GM21390 (cell line): ENCODE measurements around the gene DAGLA.

ENCODE experiments used
- ATAC-seq: cut with Tn5 transposase; IDR thresholded peaks from one replicate; pipeline ENCODE4 v1.9.1; 2021; ENCODE audit not compliant: unreplicated experiment

Gene DAGLA

DNA sequence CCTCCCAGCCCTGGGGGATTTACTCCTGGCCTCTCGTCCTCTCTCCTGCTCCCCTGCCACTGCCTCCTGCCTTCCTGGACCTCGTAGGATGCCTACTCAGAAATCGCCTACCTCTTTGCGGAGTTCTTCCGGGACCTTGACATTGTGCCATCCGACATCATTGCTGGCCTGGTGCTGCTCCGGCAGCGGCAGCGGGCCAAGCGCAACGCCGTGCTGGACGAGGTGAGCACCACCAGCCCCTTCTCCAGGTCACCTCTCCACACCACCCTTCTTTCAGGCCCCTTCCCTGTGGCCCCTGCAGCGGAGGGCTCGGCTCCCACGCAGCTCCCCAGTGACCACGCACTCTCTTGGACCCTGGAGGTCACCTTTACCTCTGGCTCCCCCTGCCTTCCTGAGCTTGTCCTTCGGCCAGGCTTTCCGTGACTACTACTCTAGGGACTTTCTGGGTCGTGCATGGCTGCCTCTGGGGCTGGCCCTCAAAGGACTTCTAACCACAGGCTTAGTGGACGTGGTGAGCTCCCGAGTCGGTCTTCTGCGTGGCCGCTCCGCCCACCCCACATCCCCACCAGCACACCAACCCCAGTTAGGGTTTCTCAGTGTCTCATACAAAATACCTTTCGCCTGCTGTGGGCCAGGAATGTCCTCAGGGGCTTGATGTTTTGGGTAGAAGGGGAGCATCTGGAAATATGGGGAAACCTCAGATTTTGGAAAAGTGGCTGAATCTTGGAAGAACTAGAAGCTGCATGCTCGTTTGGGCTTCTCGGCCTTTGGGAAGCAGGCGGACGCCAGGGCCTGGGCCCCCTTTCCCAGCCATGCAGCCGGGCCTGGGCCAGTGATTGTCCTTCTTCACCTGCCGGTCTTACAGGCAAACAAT, 48.1 kb downstream of the DAGLA start:
- no peak for ATAC-seq

DNA sequence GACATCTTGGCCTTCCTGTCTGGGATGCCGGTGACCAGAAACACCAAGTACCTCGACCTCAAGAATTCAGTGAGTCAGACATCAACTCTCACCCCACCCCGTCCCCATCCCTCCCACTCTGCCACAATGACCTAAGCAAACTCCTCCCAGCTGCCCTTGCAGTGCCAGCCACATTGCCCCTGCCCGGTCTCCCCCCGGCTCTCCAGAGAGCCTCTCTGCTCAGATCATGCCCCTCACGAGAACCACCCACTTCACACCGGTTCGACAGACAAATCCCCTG, 48.7 kb downstream of the DAGLA start:
- no peak for ATAC-seq

DNA sequence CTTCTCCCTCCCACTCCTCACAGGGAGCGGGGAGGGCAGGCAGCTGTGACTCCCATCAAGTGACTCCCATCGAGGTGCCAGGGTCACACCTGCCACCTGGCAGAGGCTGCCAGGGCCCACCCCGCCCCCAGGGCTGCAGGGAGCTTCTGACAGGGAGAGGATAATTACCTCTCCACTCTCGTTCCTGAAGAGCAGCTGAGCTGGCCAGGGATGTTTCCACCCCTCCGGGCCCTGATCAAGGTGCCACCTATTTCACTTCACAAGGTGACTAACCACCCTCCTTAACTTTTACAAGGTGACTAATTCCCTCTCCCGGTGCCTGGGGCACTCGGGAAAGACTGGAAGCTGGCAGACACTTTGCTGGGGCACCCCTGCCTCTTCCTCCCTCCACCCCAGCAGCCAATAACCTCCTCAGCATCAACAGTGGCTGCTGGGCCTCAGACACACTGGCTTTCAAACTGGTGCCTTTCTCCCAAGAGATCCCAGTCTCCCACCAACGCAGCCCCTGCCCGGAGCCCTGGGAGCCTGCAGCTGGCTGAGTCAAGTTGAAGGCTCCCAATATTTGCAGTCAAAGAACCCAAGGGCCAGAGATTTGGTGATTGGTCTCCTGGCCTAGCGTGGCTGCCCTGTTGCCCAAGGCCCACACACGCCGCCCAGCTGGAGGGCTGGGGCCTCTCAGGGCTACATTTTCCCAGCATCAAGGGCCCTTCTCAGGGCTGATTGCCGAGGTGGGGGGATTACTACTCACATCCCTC, 50.2 kb downstream of the DAGLA start:
- no peak for ATAC-seq

DNA sequence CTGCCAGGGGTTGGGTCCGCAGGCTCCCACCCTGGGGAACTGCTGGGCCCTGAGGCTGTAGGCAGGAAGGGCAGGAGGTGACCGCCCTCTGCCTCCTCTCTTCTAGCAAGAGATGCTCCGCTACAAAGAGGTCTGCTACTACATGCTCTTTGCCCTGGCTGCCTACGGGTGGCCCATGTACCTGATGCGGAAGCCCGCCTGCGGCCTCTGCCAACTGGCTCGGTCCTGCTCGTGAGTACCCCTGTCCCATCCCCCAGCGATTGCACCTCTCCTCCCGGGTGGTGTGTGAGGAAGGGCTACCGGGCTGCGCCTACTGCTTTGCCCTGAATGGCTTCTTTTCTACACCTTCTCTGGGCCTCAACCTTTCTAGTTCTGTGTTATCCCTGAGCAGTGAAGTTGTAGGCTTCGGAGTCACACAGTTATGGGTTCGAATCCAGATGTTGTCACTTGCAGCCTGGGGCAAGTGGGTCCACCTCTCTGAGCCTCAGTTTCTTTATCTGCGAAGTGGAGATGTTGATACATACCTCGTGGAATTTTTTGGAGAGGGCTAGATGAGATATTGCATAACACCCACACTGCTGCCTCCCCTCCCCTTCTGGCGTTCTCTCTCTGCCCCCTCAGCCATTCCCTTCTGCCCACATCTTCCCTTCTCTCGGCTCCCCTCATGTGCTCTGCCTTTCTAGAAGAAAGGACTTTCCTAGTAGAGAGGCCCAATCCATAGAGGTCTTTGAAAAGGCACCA, 51.2 kb downstream of the DAGLA start:
- ATAC-seq: no peak

DNA sequence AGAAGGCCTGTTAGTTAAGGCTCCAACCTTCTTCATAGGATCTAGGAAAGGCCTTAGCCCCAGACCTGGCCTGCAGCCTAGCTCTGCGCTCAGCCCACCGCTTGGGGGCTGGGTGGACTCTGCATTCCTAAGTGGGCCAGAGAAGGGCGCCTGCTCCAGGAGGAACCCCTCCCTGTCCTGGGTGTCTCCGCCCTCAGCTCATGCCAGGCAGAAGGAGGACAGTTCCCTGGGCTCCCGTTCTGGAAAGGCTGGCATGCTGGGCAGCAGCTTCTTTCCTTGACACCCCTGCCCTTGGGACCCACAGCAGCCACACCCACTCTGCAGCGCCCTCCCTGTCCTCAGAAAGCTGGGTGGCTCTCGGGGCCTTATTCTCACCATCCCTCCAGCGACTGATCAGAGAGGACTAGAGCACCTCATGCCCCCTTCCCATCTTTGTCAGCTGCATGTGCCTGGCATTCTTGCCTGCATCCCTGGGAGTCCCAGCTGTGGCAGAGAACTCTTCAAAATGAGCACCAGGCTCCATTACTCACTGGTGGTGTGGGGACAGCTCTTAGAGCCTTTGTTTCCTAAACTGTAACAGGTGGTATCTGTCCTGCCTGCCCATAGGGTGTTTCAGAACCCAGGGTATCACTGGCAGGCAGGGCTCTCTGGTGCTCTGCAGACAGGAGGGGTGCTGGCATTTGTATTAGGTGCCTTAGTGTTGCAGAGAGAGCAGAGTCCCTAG, 51.9 kb downstream of the DAGLA start:
- ATAC-seq: no peak

DNA sequence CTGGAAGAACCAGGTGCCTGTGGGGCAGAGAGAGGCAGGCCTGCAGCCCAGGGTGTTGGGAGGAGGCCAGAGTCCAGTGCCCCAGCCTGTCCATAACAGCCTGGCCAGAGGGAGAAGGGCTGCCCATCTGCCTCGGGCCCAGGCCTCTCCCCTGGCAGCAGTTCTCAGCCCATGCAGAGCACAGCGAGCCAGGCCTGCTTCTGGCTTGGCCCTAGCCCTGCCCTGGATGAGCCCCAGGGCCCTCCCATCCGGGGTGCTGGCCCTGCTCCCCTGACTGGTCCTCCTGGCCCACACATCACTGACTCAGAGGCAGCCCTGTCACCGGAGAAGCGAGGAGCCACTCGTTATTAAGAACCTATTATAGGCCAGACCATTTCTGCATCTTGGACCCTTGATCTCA, 52.5 kb downstream of the DAGLA start:
- ATAC-seq: no peak

DNA sequence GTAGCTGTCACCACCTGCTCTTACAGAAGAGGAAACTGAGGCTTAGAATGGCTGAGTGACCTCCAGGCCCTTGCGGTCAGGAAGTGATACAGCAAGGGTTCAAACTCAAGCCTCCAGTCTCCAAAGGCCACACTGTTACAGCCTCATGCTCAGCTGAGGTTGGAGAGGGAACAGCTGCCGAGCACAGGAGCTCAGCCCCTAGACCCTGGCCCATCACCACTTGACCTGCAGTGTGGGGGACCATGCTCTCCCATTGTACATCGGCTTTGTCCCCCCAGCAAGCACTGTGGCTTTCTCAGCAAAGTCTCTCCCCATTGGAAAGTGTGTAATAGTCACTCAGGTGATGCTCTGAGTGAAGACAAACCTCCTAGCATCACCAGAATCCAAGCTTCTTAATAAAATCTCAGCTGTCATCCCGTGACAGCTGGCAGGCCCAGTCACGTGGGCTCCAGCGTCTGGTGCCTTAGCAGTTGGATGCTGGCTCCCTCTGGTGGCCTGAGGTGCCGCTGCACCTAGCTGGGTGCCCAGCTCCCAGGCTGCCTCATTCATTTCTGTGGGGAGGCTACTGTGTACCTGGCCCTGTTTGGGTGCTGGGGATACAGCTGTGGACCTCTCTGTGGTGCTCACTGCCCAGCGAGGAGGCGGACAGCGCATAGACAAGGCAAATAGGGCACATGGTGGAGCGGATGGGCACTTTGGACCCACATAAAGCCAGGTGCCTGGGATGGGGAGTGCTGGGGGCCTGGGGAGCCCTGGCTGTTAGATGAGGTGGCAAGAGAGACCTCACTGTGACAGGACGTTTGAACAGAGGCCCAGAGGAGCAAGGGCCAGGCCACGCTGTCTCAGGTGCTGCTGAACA, 53.2 kb downstream of the DAGLA start:
- ATAC-seq: peak; percentile 78

DNA sequence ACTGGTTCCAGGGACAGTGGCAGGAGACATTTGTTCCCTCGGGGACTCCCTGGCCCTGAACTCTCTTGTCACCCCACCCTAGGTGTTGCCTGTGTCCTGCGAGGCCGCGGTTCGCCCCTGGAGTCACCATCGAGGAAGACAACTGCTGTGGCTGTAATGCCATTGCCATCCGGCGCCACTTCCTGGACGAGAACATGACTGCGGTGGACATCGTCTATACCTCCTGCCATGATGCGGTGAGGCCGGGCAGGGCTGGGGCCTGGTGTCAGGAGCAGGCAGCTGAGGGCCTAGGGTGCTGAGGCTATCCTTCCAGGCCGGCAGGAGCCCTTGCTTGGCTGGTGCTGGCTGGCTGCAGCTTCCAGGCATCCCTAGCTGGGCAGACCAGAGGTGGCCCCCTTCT, 54.6 kb downstream of the DAGLA start:
- ATAC-seq: no peak

DNA sequence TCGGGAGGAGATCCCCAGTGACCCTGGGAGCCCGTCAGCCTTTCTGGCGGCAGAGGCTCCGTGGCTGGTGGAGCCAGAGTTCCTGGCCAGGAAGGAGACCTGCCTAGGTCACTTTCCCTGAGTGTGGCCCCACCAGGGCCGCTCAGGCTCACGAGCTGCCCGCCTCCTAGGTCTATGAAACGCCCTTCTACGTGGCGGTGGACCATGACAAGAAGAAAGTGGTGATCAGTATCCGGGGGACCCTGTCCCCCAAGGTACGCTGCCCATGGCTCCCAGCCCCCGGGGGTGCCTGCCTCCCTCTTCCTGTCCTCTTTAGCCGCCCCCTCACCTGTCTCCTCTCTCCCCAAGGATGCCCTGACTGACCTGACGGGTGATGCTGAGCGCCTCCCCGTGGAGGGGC, 55.2 kb downstream of the DAGLA start:
- no peak for ATAC-seq

DNA sequence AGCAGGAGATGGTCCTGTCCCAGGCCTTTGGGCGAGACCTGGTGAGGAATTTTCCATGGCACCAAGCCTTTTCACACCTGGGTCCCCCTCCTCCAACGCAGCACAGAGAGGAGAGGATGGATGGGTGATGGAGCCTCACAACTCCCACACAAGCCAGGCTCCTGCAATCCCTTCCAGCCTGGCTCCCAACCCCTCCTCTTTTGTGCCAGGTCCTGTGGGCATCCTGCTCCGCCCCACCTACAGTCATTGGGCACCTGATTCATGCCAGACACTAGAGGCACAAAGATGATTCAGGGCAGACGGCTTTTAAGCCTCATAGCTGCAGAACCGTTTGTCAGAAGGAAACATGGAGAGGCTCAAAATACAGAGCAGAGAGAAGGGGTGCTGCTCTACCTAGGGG, 56.1 kb downstream of the DAGLA start:
- no peak for ATAC-seq

DNA sequence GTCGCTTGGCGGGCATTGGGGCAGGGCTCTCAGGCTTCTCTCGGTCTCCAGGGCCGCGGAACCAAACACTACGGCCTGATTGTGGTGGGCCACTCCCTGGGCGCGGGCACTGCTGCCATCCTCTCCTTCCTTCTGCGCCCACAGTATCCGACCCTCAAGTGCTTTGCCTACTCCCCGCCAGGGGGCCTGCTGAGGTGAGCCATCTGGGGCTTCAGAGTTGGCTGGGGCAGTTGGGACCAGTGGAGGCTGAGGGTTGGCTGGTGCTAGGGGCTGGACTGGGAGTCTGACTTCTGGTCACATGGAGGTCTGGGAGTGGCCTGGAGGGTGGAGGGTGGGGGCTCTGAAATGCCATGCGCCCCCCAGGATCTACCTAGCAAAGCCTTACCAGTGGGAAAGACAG, 56.9 kb downstream of the DAGLA start:
- ATAC-seq: no peak

DNA sequence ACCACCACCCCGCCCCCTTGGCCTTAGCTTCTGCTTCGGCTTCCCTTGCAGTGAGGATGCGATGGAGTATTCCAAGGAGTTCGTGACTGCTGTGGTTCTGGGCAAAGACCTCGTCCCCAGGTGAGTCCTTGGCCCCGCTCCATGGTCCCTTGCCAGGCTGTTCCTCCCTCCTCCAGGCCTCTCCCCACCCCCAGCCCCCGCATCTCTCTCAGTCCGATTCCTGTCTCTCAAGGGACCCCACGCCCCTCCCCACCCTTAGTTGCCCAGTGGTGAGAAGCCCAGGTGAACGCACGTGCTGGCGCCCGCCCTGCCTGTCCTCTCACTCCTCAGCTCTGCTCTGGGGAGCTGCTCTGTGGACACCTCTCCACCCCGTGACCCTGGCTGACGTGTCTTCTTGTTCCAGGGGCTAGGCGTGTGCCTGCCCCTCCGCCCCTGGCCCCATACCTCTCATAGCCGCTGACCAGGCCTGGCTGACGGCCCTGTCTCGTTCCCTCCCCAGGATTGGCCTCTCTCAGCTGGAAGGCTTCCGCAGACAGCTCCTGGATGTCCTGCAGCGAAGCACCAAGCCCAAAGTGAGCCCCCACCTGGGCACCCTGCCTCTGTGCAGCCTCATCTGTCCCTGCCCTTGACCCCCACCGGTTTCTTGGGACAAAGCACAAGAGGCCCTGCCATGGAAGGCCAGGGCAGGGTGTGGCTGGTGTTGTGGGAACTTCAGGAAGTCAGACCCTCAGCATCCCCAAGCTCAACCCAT, 57.6 kb downstream of the DAGLA start:
- ATAC-seq: no peak

DNA sequence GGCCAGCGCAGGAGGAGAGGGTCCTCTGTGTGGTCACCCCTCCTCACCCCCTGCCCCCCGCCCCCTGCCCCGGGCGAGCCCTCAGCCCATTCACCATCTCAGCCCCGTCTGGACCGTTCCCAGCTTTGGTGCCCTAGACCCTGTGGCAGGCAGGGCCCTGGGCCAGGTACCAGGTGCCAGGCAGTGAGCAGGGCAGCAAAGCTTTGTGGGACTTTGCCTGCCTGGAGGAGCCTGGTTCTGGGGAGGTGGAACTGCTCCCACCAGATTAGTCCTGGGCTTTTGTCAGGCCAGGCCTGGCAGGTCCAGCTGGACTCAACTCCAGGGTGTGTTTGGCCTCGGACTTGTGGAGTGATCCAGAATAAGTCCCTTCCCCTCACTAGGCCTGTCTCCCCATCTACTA, 58.6 kb downstream of the DAGLA start:
- ATAC-seq: no peak

DNA sequence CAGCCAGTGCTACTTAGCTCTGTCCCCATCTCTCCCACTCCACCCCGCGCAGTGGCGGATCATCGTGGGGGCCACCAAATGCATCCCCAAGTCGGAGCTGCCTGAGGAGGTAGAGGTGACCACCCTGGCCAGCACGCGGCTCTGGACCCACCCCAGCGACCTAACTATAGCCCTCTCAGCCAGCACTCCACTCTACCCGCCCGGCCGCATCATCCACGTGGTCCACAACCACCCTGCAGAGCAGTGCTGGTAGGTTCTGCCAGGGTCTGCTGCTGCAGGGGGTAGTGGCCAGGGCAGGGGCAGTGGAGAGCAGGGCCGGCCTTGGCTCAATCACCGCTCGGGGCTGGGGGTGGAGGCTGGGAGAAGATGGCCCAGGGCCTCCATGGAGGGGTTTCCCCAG, 59.2 kb downstream of the DAGLA start:
- ATAC-seq: no peak

DNA sequence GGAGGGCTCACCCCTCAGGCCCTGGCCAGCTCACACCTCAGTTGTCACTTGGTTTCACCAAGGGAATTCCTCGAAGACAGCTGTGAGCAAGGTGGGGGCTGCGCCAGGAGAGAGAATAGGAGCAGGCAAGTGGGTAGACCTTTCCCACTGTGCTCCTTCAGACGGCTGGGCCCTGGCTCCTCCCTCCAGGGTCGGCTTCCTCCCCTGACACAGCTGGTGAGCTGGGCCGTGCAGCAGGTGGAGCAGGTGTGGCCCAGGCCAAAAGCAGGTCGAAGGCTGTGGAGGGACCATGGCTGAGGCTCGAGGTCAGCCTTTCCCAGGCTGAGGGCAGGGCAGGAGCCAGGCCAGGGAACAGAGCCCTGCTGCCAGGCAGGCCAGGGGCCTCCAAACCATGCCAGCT, 59.8 kb downstream of the DAGLA start:
- no peak for ATAC-seq

DNA sequence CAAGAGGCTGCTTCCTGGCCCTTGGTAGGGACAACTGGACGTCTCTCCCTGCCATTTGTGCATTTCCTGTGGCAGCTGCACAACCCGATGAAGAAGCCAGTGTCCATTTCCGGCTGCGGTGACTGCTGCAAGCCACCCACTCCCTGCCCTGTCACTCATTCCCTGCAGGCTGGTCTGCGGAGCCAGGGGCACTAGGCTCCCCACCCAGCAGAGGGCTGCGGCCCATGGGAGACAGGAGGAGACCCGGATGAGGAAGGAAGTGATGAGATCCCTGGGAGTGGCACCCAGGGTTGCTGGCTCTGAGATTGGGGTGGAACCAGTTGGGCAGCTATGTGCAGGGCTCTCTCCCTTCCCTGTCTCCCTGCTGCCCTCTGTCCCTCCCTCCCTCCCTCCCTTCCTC, 62.2 kb downstream of the DAGLA start:
- ATAC-seq: no peak

DNA sequence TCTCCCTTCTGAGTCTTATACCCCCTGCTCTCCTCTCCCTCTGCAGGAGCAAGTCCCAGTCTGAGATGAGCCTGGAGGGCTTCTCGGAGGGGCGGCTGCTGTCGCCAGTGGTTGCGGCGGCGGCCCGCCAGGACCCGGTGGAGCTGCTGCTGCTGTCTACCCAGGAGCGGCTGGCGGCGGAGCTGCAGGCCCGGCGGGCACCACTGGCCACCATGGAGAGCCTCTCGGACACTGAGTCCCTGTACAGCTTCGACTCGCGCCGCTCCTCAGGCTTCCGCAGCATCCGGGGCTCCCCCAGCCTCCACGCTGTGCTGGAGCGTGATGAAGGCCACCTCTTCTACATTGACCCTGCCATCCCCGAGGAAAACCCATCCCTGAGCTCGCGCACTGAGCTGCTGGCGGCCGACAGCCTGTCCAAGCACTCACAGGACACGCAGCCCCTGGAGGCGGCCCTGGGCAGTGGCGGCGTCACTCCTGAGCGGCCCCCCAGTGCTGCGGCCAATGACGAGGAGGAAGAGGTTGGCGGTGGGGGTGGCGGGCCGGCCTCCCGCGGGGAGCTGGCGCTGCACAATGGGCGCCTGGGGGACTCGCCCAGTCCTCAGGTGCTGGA, 63.4 kb downstream of the DAGLA start:
- no peak for ATAC-seq

DNA sequence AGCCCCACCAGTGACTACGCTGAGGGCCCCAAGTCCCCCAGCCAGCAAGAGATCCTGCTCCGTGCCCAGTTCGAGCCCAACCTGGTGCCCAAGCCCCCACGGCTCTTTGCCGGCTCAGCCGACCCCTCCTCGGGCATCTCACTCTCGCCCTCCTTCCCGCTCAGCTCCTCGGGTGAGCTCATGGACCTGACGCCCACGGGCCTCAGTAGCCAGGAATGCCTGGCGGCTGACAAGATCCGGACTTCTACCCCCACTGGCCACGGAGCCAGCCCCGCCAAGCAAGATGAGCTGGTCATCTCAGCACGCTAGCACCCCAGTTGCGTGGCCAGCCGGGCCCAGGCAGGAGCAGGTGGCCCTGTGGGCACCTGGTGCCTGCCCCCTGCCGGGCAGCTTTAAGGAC, 64.0 kb downstream of the DAGLA start:
- no peak for ATAC-seq

DNA sequence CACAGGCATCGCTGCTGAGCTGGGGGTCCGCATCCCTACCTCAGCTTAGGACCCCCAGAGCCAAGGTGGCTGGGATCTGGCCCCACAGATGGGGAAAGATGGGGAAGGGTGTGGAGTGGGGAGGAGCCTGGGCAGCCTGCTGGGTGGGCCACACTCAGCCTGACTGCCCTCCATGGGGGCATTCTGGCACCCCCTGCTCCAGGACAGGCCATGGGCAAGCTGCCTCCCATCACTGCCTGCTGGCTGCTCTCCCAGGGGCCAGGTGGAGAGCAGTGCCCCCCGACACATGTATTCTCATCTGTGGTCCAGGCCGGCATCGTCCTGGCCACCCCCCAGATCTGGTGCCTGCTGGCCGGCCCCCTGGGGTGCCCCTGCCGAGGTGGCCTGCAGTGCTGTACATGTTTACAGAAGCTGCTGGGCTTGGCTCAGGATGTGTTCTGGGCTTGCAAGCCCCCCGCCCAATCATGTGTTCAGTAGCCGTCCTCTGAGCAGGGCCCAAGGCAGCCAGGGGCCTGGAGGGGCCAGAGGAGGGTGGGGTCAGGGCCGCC, 64.5 kb downstream of the DAGLA start:
- ATAC-seq: no peak
